NCI-H446 (cell line): Measurements from ENCODE around the gene SNED1.
A peak's percentile ranks its signal among the peaks of the same experiment; 100 is the strongest.
"Not testable (repeated sequence)": the region's sequence is repeated elsewhere in the genome, so short reads cannot be mapped to it uniquely, and the experiment has no call there.

Experiments
- DNase-seq, 2 experiments: peaks; one replicate each; lab custom pipeline; 2025; lab: John Stamatoyannopoulos, UW

SNED1 gene

DNA sequence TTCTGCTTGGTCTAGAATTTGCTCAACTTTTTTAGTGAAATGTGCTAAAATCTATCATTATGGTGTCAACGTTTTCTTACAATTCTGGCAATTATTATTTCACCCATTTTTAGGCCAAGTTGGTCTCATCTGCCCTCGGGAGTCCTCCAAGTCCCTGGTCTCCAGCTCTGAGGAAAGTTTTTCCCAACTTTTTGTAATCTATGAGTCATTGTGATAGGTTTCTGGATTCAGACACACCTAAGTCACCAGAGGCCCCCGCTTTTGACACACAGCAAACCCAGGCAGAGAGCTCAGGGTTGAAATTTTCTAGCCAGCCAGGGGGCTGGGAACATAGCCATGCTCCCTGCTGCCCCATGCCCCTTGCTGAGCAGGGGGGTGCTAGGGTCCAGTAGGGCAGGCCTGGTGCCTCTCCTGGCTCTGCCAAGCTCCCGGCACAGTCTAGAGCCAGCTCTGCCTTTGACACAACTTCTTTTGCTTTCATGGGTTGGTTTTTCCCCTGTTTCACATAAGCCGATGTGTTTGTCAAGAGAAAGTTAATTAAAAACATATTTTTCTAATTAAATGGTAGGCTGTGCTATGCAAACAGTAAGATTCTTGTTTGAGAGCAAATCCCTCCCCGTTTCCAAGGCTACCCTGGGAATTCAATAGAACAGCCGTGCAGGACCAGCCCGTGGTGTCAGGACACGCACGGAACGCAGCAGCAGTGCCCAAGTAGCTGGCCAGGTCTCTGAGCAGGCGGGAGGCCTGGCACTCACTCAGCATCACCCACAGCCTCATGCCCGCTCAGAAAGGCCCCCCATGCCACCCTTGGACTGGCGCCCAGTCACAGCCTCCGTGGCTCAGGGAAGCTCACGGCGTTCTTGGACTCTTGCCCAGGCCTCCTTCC, 25.5 kb upstream of the SNED1 start:
- peak in 1 of 2 experiments; percentile 36 for DNase-seq

DNA sequence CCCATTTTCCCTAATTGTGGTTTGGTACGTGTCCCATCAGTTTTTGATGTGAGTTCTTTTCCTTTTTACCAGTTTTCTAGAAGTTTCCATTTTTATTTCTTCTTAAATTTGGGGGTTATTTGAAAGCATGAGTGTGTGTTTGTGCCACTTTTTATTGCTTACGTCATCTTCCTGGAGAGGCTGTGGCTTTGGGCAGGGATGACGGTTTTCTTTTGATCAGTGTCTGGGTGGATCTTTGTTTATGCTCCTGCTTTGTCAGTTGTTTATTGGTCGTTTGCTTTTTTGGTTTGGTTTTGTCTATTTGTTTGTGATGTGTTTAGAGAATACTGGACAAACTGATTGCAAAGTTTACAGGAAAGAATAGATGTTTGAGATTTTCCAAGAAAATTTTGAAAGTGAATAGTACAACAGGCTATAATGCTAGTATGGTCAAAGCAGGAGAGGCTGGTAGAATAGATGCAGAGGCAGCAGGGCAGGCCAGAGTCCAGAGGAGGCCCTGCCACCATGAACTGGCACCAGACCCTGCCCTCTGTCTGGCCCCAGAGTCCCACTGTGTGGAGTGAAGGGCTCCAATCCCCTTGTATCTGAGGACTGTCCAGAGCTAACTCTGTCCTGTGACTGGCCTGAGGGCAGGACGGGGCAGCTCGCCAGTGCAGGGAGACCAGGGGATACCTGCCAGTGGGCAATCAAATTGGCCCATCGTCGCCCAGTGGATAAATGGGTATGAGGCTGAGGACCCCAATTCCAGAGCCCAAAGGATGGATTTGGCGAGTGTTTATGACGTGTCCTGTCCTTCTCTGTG, 23.4 kb upstream of the SNED1 start:
- DNase-seq, result no peak

DNA sequence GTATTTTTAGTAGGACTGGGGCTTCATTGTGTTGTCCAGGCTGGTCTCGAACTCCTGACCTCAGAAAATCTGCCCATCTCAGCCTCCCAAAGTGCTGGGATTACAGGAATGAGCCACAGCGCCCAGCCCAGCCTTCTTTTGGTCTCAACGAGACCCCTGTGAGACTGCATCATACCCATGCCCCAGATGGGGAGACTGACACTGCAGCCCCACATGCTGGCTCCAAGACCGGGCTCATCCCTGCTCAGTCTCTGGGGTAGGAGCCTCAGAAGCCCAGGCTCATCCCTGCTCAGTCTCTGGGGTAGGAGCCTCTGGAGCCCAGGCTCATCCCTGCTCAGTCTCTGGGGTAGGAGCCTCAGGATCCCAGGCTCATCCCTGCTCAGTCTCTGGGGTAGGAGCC, 22.5 kb upstream of the SNED1 start:
- not testable (repeated sequence) for DNase-seq

DNA sequence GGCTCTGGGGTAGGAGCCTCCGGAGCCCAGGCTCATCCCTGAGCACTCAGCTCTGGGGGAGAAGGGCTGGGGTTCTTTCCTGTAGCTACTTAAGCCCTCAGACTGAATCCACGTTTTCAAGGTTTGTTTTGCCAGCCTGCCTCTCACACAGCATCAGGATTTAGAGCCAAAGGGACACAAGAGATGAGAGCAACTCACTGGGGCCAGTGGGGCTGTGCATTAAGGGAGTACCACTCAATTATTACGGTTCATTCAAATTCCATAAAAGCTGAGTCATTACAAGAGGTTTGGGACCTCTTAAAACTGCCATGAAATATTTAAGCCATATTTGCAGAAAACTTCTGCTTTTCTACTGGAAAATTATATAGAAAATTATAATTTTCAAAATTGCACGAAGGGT, 17.1 kb upstream of the SNED1 start:
- no peak for DNase-seq

DNA sequence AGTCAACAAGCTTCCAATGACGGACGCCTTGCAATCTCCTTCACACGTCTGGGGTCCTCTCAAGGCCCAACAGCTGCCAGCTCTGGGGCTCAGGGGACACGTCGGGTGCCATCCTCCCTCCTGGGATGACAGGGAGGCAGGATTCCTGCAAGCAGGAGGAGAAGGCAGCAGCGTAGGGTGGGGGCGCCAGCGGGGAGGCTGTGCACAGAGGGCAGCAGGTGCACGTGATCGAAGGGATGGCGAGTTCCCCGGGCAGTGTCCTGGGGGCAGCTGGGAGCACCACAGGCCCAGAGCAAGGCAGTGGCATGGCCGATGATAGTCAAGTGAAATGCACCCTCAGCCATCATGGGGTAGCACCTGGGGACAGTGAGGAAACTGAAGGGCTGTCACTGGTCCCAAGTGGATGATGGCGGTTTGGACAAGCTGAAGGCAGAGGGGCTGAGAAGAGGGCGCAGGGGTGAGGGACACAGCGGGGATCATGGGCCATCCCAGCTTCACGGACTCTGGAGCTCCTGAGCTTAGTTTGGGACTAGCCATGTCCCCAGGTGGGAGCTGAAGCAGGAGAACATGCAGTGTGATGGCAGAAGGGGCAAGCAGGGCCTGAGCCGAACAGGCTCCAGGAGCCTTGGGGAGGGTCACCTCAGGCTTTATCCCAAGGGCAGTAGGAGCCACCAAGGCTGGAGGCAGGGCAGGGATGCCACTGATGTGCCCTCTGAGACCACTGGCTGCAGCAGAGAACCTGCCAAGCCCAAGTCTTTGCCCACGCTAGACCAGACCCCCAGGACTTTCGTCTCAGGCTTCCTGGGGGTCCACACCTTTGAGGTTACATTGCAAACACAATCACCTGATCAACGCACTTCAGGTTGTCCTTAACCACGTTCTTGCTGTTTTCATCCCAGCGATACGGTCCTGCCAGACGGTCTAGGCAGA, 16.3 kb upstream of the SNED1 start:
- DNase-seq, result no peak

DNA sequence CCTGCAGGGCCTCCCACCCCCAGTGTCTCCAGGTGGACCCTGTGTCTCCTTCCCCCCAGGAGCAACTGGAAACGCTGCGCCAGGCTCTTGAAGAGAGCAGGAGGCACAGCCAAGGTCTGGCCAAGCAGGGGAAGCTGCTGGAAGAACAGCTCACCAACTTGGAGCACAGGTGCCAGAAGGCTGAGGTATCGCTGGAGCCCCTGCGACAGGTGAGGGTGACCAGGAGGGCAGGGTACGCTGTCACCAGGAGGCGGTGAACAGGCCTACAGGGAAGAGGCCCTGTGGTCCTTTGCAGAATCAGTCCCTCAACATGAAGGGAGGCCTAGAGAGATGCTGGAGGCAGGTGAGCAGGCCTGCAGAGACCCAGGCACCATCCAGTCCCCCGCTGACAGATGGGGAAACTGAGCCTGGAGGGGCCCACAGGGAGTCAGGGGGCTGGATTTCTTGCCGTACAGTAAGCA, 15.6 kb upstream of the SNED1 start:
- DNase-seq, result no peak

DNA sequence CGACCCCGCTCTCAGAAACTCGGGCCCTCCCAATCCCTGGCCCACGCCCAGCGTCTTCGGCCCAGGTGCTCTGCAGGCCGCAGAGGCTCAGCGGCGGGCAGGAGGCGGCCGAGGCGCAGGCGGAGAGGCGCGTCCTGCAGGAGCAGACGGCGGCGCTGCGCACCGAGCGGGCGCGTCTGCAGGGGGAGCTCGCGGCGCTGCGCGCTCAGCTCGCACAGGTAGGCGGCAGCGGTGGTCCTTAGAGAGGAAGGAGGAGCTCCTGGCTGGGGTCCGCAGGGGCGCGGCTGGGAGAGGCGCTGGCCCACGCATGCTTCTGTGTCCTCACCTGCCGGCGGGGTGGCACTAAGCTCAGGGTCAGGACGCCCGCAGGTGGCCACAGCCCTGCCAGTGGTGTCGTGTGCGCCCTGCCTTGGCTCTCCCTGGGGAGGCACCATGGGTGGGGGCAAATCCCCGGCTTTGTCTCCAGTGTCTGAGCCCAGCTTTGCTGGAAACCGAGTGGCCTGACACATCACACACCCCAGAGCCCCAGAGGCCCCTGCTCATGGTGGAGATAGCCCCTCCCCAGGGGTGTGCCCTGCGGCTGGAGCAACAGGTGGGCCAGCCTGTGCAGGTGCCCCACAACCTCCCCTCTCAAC, 14.9 kb upstream of the SNED1 start:
- DNase-seq, result no peak

DNA sequence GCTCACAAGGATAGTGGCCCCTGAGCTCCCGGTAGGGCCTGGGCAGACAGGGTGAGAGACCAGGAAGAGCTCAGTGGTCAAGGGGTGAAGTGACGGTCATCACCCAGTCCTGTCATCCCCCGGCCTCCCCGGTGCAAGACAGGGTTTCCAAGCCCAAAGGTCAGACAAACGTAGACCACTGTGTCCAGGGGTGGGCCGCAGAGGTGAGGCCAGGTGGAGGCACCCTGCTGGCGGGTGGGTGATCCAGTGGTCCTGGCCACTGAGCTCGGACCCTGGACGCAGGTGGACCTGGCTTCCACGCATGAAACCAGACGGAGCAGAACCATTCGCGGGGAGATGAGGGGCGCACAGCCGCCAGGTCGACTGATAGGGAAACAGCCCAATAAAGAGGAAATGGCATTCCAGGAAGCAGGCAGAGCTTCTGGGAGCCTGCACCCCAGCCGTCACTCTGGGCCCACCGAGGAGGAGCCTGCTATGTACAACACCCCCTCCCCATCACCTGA, 14.4 kb upstream of the SNED1 start:
- DNase-seq, result no peak

DNA sequence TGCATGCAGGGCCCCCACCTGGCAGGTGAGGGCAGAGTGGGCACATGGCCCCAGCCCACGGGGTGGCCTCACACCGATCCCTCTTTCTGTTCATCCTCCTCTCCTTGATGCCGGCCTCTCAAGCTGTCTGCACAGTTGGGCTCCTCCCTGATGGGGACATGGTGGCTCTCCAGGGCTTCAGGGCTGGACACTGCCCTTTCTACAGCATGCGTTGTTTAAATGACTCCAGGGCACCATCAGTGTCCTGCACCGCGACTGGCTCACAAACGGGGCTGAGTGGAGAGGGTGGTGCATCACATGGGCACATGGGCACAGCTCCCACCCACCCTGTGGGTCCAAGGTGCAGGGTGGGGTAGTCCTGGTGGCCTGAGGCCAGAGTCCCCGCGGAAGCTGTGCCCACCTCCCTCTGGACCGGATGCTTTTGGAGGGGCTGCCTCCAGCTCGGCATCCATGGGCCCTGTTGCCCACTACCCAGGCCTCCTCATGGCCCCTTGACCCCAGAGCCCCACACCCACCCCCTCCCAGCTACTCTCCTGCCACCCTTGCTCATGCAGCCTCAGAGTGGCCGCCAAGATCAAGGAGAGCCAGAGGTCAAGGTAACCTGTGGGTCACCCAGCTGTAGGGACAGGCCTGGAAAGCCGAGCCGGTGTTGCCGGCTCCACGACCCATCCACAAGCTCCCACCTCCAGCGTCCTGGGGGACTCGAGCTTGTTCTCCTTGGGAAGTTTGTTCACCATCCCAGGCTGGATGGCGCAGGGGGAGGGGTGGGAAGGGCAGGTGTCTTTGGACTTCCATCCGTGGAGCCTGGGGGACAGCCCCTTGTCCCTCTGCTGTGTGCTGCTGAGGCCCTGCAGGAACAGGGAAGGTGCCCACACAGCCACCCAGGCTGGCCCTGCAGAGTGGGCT, 12.3 kb upstream of the SNED1 start:
- no peak for DNase-seq

DNA sequence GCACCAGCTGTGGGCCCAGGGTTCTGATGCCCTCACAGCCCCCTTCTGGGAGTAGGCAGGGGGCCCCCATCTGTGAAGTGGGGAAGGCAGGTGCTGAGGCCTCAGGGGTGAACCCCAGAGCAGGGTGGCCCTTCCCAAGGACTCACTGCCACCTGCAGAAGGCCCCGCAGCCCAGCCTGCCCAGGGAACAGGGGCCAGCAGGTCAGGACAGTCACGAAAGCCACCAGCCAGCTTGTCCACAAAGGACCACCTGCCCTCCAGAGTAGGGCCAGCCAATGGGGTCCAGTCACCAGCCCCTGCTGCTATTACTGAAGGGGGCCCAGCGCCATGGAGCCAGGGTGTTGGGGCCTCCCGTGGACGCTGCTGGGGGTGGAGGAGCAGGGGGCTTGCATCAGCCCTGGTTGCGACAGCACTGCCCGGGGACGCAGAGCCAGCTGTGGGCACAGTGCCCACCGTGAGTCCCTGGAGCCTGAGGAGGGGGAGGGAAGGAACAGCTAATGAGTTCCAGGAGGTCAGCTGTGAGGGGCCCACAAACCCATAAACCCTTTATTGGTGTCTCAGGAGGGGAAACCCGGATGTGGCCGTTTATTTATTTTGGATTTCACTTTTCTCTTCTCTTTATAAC, 11.5 kb upstream of the SNED1 start:
- no peak for DNase-seq

DNA sequence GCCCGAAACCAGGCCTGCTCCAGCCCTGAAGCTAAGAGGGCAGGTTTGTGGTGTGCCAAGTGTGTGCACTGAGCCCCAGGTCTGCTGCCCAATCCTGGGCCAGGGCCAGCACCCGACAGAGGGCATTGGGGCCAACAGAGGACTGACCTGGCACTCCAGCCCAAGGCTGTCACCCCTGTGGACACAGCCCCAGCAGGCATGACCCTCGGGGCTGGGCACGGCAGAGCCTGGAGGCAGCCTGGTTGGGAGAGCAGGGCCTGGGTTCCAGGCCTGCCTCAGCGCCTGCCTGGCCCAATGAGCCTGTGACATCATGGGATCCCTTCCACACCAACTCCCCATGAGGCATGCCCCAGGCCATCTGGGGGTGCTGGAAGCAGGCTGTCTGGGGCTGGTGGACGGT, 10.8 kb upstream of the SNED1 start:
- DNase-seq, result no peak

DNA sequence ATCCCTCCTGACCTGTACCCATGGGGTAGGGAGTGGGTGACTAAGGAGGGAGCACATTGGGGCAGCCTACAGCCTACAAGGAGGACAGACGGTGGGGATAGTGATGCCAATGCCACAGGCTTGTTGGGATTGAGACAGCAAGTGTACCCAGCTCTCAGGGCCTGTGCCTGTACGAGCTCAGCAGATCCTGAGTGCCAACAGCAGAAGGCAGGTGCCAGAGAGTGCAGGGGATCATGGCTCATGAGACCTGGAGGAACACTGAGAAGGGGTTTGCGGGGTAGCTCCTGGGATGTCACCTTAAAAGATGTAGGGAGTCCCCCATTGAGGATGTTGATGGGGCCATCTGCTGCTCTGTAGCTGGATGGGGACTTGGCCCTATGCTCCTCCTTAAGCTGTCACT, 10.3 kb upstream of the SNED1 start:
- DNase-seq, result no peak

DNA sequence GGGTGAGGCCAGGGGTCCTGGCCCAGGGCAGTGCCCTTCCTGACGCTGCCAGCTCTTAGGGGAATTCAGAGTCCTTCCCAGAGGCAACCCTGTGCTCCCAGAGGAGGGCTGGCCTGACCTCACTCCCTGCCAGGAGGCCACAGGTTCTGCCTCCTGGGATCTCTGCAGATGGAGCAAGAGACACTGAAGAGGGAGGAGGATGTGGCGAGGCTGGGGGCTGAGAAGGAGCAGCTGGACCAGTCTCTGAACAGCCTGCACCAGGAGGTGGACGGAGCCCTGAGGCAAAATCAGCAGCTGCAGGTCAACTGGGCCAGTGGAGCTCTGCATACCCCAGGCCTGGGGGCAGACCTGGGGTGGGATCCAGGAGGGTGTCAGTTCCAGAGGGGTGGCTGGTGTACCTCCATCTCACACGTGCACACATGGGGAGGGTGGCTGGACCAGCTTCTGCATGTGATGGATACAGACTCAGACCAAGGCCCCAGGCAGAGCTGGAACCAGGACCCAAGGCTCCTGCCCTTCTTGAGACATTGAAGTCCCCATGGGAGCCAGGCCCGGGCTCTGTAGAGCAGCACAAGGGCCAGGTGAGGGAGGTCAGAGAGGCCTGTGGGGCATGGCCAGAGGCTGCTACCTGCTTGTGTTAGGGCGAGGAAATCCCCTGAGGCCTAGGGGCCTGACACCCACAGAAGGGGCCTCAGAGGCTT, 9.7 kb upstream of the SNED1 start:
- no peak for DNase-seq

DNA sequence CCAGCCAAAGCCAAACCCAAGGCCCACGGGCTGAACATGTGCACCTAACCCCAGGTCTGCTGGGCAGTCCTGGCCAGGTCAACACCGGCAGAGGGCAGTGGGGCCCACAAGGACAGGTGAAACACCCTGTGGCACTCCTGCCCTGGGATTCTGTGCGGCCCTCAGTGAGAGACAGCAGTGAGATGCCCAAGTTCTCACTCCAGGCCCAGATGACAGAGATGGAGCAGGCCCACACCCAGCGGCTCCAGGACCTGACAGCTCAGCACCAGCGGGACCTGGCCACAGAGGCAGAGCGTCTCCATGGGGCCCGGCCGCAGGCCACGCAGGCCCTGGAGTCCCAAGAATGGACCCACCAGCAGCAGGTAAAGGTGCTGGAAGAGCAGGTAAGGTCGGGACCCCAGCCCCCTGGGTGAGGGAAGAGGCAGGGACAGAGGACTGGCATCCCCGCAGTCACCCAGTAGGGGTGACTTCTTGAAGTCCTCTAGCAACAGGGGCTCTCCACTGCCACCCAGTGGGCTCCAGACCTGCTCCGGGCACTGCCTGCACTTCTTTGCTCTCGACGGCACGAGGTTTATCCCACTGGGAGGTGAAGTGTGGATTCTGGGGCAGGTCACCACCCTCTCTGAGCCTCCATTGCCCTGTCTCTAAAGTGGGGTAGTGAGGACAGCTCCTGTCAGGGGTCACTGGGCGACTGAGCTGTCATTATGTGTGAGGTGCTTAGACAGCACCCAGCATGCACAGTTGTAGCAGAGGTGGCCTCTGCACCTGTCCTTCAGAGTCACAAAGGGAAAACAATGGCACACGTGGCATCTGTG, 8.8 kb upstream of the SNED1 start:
- no peak for DNase-seq

DNA sequence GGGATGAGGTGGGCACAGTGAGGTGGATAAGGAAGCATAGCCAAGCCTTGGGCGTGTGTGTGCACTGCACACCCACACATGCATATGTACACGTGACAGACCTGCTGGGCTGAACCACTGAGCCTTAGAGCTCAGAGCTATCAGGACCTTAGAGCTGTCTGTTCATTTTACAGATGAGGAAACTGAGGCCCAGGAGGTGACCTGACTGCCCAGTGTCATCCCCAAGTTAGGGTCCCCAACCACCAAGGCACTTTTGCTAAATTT, 8.2 kb upstream of the SNED1 start:
- no peak for DNase-seq

DNA sequence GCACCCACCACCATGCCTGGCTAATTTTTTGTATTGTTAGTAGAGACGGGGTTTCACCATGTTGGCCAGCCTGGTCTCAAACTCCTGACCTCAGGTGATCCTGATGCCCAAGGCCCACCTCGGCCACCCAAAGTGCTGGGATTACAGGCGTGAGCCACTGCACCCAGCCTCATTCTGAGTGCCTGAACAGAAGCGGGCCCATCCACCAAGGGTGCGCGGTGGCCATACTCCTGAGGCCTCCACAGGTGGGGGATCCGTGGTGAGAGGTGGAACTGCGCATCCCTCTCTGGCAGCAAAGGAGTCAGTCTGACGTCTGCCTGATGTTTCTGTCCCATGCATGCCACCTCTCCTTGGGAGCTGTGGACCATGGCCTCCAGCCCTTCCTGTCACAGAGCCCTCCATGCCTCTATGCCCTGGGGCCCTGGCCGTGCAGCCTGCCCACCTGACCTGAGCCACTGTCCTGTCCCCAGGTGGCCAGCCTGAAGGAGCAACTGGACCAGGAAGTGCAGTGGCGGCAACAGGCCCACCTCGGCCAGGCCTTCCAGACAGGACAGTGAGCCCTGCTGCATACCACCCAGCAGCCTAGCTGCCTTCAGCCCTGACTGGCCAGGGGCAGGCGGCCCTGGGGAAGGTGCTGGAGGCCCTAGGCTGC, 7.6 kb upstream of the SNED1 start:
- no peak for DNase-seq

DNA sequence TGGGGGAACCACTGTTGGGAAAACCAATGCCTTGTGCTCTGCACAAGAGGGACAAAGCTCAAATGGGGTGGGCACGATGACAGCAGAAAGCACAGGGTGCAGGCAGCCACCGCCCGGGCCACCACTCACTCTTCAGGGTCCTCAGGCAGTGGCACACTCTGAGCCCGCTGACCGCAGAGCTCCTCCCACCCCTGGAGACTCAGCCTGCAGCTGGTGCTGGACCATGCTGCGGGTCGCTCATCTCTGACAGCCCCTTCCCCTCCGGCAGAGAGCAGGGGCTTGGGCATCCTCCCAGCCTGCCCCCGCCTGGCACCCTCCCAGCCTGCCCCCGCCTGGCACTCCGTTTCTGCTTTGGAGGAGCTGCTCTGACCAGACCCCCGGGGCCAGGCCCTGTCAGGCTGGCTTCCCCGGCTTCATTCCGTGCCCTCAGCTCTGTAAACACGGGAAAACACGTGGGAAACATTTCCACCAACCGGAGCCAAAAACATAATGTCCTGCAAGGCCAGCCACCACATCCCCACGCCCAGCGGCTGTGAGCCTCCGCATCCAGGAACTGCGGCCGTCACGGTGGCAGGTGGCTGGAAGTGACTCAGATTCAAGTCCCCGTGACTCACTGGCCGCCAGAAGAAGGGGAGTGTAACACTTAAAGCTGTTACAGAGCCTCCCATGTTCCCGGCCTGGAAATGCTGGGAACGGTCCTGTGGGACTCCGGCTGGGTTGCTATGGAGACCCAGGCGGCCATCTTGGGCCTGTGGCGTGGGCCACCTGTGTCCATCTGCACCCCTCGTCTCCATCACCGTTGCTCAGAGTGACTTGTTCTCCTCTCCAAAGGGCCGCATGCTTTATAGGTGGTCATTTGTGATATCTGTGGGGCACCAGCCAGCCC, 6.8 kb upstream of the SNED1 start:
- peak in 1 of 2 experiments; percentile 58 for DNase-seq
